Right atrium auricular region (tissue), 2 donors: ENCODE results near the gene EIF2S3. TPM values are rescaled to one million over a fixed set of nuclear protein-coding genes. Genes with fewer than 3 reads are reported as not detected.

ENCODE experiments used
- DNase-seq: peaks from one replicate; pipeline ENCODE4 v3.0.0-alpha.2; 2019; ENCODE audit warnings: low spot score
- H3K27ac ChIP-seq, 2 donors: fragments of 200-600 bp; sonication (generic); 1 replicate in 1 of 2; 2 replicates in 1 of 2; pipeline ENCODE4 v1.5.1; 2016 to 2019
- H3K27me3 ChIP-seq, 2 donors: fragments of 200-600 bp; sonication (generic); one replicate each; pipeline versions ENCODE4 v1.5.1 to v1.6.0; 2017 to 2019
- H3K36me3 ChIP-seq: fragments of 200-600 bp; sonication (generic); one replicate; pipeline ENCODE4 v1.5.1; 2016
- H3K4me1 ChIP-seq, 2 donors: fragments of 200-600 bp; sonication (generic); one replicate each; pipeline versions ENCODE4 v1.5.1 to v1.6.0; 2017 to 2019
- H3K4me3 ChIP-seq, 2 donors: fragments of 200-600 bp; sonication (generic); 1 replicate in 1 of 2; 2 replicates in 1 of 2; pipeline ENCODE4 v1.5.1; 2017 to 2019; ENCODE audit warnings: mild to moderate bottlenecking in 1 of 2, moderate library complexity in 1 of 2
- H3K9me3 ChIP-seq, 2 donors: fragments of 200-600 bp; sonication (generic); one replicate each; pipeline ENCODE4 v1.5.1; 2019
- total RNA-seq, 2 donors: library from RNA; depleted of rRNA; stranded (reverse); fragments of >200 nt; gene quantifications; one replicate each; pipeline ENCODE4 v1.1.0, GENCODE V29; 2016
- TF ChIP-seq, protein P1 (sequence below), 2 donors: fragments of 200-600 bp; sonication (generic); IDR thresholded peaks; one replicate each; pipeline ENCODE4 v1.5.1; 2019; ENCODE audit warnings: antibody characterized with exemption in 2 of 2

The EIF2S3 gene
- total RNA-seq, 2 donors from 2014 or later: 61.6 to 64.9 TPM

DNA sequence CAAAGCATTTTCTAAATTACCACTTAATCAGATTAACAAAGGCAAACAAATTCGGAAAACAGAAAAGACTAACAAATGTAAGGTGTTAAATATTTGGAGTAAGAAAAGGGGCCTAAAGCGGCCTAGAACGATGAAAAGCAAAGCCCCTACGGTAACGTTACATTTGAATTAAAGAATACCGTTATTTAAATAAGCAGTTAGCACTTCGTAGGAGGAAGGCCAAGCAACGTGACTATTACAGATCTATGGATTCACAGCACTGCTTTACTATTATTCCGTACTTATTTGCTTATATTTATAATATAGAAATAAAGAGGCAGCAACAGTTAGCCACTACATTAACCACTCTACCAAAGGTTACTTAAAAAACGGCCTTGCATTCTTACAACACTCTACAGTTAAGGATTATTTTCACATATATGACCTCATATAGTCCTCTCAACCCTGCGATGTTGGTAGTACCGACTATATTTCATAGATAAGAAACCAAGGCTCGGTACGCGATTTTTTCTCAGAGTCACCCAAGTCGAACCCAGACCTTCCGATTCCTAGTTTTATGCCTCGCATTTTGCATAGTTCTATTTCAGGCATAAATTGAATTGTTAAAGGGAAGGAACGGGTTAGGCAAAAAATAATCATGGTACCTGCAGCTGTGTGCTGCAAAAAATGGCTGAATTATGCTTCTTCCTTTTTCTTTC, 30.6 kb upstream of the EIF2S3 start:
- peak overlapping the region; percentile 92 to 97 for H3K27ac ChIP-seq
- TF ChIP-seq, protein P1, sequence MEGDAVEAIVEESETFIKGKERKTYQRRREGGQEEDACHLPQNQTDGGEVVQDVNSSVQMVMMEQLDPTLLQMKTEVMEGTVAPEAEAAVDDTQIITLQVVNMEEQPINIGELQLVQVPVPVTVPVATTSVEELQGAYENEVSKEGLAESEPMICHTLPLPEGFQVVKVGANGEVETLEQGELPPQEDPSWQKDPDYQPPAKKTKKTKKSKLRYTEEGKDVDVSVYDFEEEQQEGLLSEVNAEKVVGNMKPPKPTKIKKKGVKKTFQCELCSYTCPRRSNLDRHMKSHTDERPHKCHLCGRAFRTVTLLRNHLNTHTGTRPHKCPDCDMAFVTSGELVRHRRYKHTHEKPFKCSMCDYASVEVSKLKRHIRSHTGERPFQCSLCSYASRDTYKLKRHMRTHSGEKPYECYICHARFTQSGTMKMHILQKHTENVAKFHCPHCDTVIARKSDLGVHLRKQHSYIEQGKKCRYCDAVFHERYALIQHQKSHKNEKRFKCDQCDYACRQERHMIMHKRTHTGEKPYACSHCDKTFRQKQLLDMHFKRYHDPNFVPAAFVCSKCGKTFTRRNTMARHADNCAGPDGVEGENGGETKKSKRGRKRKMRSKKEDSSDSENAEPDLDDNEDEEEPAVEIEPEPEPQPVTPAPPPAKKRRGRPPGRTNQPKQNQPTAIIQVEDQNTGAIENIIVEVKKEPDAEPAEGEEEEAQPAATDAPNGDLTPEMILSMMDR (IDR thresholded peaks at IDR 0.05): no peak
- DNase-seq: no peak
- H3K36me3 ChIP-seq: no peaks in the 10 kb centered on the region
- no peaks in the 10 kb centered on the region for H3K4me1 ChIP-seq
- peaks cover 0 to 3% of the 10 kb centered on the region in 2 donors for H3K27me3 ChIP-seq
- H3K4me3 ChIP-seq: peak overlapping the region; percentile 66 to 75
- H3K9me3 ChIP-seq: peaks cover 0 to 7% of the 10 kb centered on the region in 2 donors

DNA sequence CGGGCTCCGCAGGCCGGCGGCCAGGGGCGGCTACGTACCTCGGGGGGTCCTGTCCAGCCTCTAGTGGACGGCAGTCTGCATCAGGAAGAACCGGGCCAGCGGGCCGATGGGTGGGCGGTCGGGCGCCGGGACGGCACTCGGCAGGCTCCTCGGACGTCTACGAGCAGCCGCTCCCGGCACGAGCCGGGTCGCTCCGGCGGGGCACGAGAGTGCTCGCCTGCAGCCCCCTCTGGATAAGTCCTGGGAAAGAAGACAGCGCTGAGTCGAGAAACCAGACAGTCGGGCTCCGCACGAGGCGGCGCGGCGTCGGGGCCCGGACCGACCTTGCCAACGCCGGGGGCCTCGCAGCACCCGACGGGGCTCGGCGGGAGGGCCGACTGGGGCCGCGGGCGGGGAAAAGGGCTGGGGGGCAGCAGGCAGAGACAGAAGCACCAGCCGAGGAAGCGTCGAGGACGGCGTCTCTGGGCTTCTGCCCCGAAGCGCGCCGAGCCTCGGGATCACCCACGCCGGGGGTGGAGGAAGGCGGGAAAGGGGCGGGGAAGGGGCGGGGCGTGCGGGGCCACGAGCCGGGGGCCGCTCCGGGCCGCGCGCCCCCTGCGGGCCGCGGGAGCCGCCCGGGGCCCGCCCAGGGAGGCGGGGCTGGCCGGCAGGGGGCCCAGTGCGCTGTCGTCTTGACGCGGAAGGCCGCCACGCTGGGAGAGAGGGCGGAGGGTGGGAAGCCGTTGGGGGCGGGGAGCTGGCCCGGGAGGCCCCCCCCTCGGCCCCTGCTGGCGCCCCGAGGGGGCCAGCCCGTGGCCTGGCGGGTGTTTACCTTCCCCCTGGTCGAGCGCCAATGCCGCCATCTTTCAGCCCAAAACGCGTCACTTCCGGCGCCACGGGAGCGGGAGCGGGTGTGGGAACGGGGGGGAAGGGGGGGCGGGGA, 29.7 kb upstream of the EIF2S3 start:
- Histone ChIP-seq H3K9me3 (peaks cover 0 to 7% of the 10 kb centered on the region in 2 donors), H3K27me3 (peaks cover 0 to 2% of the 10 kb centered on the region in 2 donors), H3K4me1 (no peaks in the 10 kb centered on the region), H3K4me3 (peak overlapping the region; percentile 66 to 75), H3K36me3 (no peaks in the 10 kb centered on the region), H3K27ac (peak overlapping the region; percentile 92 to 97)
- DNase-seq: peak; percentile 83
- TF ChIP-seq, protein P1 (IDR thresholded peaks at IDR 0.05): no peak

GRCh38 chrX:24025741-24026403, 28.9 kb upstream of the EIF2S3 start:
- Histone ChIP-seq H3K4me3 (peak overlapping the region; percentile 54 to 75), H3K9me3 (peaks cover 0 to 7% of the 10 kb centered on the region in 2 donors), H3K4me1 (no peaks in the 10 kb centered on the region), H3K27me3 (no peaks in the 10 kb centered on the region), H3K36me3 (no peaks in the 10 kb centered on the region), H3K27ac (peak overlapping the region; percentile 84 to 97)
- DNase-seq: peak; percentile 61
- TF ChIP-seq, protein P1 (IDR thresholded peaks at IDR 0.05): no peak

GRCh38 chrX:24026432-24026831, 28.3 kb upstream of the EIF2S3 start:
- H3K27ac ChIP-seq: peak overlapping the region; percentile 84 to 97
- H3K4me1 ChIP-seq: no peaks in the 10 kb centered on the region

DNA sequence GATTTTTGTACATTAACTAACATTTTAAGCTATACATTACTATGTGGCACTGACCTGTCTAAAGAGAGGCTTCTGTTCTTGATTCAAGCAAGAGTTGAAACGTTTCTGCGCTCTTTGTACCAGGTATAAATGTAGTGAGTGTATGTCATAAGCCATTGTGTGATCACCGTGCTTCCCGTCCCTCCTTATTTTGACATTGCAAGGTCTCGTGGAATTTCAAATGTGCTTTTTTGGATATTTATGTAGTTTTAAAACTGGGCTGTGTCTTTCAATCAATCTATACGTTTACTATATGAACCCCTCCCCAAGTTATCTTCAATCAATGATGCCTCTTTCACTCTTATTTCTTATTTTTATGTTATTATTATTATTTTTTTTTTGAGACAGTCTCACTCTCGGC, 27.7 kb upstream of the EIF2S3 start, which contains the start of gene KLHL15:
TSS of gene KLHL15 (minus strand) at position 101 of the 400 bp plus-strand sequence. CDS start 20,493 bp downstream, outside the sequence.
- H3K27ac ChIP-seq: peak within 1 kb of the TSS; percentile 84 to 97
- H3K9me3 ChIP-seq: peaks cover 0 to 7% of the 10 kb centered on the region in 2 donors

More at GRCh38 chrX:24026432-24026831, 28.3 kb upstream of the EIF2S3 start:
- Histone ChIP-seq H3K27me3 (no peaks in the 10 kb centered on the region), H3K9me3 (peaks cover 0 to 7% of the 10 kb centered on the region in 2 donors), H3K4me3 (peak overlapping the region; percentile 54 to 75), H3K36me3 (no peaks in the 10 kb centered on the region)
- TF ChIP-seq, protein P1 (IDR thresholded peaks at IDR 0.05): no peak
- DNase-seq: no peak

More for the DNA sequence above, 27.7 kb upstream of the EIF2S3 start, which contains the start of gene KLHL15:
- H3K36me3 ChIP-seq: no peaks in the 10 kb centered on the region
- TF ChIP-seq, protein P1 (IDR thresholded peaks at IDR 0.05): no peak
- peak within 1 kb of the TSS; percentile 54 to 75 for H3K4me3 ChIP-seq
- H3K4me1 ChIP-seq: no peaks in the 10 kb centered on the region
- DNase-seq: no peak
- no peaks in the 10 kb centered on the region for H3K27me3 ChIP-seq
